Cortex of kidney (tissue), 1 donor: ENCODE measurements around the gene LKAAEAR1.
A peak's percentile ranks its signal among the peaks of the same experiment; 100 is the strongest.

ENCODE experiments used
- DNase-seq: peaks from one replicate; lab custom pipeline; 2025; lab: John Stamatoyannopoulos, UW

Gene LKAAEAR1

DNA sequence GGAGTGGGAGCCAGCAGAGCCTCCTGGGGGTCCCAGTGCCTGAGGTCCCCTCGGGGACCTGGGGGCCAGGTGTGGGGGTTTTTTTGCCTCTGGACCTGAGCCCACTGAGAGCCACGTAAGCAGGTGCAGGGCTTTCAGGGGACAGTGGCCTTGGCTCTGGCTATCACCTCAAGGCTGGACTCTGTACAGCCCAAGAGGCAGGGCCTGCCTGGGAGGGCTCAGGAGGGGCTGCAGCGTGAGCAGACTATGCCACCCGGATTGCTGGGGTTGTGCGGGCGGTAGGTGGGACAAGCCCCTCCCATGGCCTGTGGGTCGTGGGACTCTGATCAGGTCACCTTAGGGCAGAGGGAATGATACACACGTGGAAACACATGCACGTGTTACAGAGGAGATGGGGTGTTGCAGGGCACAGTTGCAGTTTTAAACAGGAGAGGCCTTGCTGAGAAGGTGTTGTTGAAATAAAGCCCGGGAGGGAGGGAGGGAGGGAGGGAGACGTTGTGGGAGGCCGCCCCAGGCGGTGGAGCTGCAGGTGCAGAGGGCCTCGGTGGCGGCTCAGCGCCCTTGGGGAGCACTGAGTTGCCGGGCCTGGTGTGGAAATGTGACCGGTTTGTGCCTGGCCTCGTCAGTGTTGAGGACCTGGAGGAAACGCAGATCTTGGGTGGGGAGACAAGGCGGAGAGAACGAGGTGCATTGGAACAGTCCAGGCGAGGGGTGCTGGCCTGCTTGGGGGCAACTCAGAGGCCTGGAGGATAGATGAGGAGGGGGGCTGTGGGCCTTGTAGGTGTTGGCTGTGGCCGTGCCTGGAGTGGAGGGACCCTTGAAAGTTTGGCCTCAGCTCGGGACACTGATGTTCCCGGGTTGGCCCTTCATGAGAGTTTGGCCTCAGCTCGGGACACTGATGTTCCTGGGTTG lies 18.9 kb downstream of the LKAAEAR1 start:
- DNase-seq, result no peak

DNA sequence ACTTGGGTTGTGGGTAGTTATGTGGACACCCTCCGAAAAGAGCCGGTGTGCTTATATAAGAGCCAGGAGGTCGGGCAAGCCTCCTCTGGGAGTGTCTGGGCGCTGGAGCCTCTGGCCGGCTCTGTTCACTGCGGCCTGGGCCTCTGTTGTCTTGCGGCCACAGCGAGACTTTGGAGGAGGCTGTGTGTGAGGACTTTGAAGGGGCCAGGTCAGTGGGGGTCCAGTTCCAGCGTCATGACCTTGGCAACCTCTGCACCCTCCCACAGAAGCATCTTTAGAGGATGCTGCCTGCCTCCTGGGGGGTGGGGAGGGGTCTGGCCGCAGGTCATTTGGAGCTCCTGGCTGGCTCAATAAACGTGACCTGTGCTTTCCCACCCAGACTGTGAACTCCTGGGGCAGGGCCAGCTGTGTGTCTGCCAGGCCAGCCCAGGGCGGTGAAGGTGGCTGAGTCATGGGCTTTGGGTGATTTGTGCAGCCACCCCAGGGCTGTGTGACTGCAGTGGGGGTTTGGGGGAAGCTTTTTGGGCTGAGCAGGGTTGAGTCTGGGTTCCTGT lies 20.0 kb downstream of the LKAAEAR1 start:
- DNase-seq, result no peak

DNA sequence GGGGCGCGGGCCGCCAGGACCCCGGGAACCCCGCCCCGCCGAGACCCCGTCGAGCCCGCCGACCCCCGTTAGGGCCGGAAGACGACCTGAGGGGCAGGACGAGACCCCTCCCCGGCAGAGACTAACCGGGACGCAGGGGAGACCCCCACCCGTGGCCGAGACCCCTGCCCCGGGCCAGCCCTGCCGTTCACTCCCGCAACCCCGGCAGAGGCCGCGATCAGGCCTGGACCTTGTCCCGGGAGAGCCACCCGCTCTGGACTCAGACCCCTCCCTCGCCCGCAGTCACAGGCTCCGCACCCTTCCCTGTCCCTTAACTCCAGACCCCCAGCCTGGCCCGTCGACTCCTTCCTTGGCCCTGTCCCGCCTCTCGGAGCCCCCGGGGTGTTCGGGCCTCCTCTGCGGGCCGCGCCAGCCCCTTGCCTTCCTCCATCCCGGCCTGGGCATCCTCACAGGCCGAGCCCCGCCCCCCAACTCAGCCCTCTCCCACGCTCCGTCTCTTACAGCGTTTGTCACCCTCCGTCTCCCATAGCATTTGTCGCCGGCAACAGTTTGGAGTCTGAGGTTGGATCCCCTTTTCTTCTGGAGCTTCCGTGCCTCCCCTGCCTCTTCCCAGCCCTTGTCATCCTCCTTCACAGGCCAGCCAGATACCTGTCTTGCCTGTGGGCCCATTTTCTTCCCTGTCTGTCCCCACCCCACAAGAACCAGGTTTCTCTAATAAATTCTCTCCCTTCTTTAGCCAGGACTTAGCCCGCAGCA lies 20.6 kb downstream of the LKAAEAR1 start:
- no peak for DNase-seq

DNA sequence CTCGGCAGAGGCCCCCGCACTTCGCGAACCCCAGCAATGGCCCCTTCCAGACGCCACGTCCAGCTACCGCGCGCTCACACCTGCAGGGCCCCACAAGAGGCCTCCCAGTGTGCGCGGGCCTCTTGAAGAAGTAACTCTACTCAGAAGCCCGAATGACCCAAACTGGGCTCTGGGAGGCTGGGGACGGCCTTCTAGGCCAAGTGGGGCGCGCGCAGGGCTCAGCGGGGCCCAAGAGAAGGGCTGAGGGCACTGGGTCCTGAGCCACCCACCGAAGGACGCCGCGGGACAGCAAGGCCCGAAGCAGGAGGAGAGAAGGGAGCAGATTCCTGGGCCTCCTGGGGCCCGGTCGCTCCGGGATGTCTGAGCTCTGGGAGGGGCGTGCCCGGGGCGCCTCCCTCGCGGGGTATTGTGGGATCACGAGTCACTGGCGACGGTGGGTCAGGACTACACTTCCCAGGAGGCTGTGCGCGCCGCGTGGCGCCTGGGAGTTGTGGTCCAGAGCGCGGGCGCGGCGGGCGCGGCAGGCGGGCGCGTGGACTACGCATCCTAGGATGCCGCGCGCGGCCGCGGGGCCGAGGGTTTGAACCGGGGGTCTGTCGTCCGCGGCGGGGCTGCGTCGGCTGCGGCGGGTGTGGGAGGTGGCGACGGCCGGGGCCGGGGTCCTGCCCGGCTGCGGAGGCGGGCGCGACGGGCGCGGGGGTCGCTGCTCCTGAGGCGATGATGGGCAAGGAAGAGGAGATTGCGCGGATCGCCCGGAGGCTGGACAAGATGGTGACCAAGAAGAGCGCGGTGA lies 21.4 kb downstream of the LKAAEAR1 start, which contains the start of gene TCEA2:
TCEA2 (plus strand) TSS at position 603 of the 793 bp plus-strand sequence; CDS start at position 718, 115 bp downstream.
- DNase-seq, result peak; percentile 43

DNA sequence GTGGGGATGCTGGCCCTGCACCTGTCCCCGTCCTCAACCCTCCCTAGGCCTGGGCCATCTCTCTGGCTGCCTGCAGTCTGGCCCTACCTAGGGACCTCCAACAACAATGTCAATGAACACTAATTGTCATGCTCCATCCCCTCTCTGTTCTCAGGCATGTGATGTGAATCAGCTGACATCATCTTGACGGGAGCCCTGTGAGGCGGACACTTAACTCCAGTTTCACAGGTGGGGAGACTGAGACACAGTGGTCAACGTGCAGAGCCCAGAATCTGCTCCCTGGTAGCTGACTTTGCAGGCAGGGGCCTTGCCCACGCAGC lies 22.0 kb downstream of the LKAAEAR1 start:
- no peak for DNase-seq

DNA sequence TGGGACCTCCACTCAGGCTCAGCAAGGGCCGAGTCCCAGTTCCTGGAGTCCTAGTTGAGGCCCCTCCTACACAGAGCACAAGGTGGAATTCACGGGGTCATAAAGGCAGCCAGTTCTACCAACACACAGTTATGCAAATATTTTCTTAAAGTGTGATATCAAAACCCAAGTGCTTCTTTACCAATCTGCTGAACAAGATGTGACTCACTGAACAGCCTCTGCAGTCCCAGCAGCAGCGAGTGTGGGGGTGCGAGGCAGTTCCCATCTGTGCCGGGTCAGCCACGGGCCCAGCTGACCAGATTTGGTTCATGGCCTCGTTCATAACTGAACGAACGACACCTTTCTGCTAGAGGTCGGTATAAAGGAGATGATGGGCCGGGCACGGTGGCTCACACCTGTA lies 25.7 kb downstream of the LKAAEAR1 start:
- DNase-seq, result no peak

DNA sequence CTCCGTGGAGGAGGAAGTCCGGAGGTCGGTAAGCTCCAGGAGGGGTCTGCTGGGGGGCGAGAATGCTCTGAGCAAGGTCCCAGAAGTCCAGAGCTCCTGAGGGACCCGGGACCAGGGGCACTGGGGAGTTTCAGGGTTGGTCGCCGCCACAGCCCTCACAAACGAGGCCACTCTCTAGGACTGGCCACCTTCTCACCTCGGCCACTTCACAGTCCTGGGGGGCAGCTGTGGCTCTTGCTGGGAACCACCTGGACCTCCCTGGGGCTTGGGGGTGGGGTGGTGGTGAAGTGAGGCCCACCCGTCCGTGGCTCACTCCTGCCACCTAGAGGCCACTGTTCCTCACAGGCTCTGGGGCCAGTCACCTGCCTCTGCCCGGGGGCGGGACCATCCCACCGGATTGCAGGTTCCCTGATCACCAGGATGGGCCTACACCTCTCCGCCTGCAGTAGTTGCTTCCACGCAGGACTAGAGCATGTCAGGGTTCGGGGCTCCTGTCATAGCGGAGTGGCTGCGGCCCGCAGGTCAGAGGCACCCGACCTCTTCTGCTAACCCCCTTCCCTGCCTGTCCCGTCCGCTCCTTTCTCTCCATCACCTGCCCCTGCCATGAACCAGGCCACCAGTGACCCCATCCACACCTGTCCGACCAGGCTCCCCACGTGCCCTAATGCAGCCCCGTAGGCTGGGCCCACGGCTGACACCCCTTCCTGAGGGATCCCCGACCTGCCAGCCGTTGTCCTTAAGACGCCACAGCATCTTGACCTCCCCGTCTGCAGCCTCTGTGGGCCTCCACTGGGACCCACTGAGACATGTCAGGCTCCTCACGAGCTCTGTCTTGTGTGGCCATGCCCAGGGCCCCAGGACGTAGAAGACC lies 26.3 kb downstream of the LKAAEAR1 start:
- no peak for DNase-seq

DNA sequence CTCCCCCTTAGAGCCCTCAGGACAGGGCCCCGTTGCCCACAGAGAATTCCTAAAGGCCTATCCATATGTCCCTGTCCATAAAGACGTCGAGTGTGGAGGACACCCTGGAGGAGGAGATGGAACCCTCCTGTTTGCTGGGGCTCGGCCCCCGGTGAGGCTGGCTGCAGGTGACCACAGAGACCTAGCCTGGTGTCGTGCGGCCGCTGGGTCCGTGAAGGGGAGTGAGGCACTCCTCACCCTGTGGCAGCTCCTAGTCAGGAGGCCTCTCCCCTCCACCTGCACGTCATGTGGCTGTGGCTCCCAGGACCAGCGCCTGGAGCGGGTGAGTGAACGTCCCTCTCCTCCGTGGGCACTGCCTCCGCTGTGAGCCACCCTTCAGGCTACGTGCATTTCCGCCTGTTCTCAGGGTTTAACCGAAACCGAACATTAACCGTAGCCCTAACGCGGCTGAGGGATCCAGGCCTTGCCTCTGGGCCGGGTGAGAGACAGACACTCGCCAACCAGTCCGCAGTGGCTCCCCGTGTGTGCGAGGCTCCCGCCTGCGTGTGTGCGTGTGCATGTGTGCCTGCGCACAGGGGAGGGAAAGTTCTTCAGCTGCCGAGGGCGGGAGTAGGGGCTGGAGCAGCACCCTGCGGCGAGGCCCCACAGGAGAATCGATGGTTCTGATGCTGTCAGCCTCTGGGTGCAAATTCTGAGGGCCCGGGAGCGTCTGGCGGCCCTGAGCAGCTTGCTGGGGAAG lies 27.1 kb downstream of the LKAAEAR1 start:
- no peak for DNase-seq

DNA sequence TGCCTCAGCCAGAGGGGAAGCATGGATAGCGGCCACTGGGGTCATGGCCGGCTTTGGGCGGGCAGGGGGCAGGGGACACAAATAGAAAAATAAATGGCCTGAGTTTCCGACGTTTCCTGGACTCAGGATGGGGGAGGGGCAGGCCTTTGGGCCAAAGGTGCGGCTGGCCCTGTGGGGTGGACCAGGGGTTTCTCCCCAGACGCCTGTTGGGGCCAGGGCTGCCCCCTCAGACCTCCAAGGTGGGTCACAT lies 27.6 kb downstream of the LKAAEAR1 start:
- no peak for DNase-seq

DNA sequence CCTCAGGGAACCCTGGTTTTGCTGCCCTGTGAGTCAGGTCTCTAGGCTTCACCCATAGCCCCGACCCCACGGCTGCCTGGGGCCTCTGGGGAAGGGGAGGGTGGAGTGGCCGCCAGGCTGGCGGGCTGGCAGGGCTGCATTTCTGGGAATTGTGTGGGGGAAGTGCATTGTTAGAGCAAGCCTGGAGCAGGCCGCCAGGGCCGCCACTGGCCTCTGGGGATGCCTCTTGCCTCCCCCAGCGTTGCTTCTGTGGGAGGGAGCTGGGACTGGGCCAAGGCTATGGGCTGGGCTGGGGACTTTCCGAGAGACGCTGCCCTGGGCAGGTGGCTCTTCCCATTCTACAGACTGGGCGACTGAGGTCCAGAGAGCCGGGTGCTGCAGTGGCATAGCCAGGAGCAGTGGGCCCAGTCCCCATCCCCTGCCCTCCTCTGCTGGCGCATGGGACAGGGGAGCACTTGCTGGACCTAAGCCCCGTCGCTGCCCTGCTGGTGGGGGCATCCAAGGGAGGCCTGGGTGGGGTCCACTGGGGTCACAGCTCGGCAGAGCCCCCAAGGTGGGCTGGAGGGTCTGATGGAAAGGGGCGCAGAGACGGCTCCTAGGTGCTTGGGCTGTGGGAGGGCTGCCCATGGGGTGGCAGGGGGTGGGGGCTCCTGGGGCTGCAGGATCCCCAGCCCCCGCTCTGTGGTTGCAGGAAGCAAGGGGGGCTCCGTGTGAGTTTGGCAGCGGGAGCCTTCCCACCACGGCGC lies 28.1 kb downstream of the LKAAEAR1 start:
- no peak for DNase-seq

DNA sequence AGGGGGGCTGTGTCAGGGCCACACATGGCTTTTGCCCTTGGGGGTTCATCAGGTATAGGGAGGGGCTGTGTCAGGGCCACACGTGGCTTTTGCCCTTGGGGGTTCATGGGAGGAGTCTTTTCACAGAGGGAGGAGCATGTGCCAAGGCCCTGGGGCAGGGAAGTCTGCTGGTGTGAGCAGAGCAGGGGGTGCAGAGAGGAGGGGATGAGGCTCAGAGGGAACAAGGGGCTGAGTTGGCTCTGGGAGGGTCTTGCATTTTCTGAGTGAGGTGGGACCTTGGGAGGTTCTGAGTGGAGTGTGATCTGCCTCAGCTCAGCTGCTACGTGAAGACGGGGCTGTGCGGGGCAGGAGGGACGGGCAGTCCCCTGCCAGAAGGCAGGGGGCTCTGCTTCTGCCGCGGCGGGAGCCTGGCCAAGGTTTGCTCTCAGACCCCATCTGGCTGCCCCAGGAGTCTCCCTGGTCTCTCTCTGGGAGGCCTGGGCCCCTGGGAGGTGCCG lies 28.8 kb downstream of the LKAAEAR1 start:
- no peak for DNase-seq

DNA sequence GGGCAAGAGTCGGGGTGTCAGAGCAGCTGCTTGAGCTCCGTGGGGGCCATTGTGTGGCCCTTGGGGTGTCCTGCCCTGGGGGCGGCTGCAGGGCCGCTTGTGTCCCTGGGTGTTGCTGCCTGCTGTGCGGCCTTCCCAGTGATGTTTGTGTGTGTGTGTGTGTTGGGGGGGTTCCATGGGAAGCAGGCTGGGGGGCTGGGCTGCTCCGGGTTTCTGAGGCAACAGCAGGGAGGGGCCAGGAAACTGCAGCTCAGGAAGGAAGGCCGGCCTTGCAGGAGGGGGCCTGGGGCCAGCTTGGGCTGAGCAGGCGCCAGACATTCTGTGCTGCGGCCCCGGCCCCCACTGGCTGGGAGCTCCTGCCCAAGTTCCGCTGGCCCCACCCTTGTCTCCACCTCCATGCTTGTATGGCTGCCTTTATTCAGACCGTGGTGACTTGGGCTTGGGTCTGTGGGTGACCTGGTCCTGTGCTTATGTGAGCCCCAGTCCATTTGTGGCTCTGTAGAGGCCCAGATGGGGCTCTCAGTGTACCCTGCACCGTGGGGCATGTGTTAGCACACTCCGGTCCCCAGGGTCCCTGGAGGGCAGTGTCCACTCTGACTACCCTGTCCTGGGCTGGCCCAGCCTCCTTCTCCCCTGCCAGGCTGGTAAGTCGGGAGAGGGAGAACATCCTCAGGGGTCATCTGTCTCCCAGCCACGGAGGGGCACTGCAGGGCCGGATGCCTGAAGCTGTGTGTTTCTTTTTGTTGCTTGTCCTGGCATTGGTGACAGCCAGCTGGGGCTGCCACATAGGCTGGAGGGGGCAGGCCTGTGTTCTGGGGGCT lies 30.1 kb downstream of the LKAAEAR1 start:
- no peak for DNase-seq

DNA sequence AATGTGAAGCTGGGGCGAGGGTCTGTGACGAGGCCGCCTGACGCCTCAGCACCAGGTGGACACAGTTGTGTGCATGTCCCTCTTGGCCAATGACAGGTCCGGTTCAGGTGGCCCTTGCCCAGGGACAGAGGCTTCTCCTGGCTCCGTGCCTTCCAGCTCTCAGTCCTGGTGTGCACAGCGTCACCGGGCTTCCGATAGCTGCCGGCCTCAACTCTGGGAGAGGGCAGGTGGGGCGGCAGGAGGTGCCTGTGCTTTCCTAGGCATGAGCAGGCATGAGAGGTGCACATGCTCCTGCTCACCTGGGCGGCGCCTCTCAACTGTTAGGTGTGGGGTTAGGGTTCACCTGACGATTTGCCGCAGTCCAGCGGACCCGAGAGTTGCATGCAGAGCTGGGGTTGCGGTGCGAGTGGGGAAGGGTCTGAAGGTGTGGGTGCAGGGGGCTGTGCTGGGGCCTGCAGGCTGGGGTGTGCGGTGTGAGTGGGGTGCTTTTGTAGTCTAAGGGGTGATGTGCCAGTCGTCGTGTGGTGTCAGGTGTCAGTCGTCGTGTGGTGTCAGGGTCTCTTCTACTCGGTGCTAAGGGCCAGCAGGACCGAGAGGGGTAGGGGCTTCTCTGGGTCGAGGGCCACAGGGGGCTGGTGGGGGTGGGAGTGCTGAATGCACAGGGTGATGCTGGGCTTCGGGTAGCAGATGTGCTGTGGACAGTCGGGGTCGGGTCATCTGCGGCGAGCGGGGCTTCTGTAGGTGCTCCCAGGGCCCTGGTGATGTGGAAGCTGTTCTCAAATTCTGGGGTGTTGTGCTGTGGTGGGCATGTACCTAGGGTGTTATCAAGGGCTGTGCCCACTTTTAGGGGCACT lies 31.0 kb downstream of the LKAAEAR1 start:
- no peak for DNase-seq

DNA sequence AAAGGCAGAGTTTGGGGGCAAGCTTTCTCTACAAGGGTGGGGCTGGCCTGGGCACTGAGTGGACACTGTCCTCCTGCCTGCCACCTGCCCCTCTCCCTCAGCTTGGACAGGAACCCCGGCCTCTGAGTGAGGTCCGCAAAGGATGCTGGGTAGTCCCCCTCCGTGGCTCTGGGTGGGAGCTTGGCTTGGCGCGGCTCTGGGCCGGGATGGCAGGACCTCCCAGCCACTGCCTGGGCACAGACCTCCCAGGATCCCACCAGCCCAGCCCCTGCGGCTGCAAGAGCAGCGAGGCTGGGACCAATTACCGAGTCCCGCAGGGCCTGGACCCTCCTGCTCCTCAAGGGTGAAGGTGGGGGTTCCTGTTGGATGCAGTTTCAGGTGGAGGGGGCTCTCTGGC lies 31.9 kb downstream of the LKAAEAR1 start:
- DNase-seq, result no peak

DNA sequence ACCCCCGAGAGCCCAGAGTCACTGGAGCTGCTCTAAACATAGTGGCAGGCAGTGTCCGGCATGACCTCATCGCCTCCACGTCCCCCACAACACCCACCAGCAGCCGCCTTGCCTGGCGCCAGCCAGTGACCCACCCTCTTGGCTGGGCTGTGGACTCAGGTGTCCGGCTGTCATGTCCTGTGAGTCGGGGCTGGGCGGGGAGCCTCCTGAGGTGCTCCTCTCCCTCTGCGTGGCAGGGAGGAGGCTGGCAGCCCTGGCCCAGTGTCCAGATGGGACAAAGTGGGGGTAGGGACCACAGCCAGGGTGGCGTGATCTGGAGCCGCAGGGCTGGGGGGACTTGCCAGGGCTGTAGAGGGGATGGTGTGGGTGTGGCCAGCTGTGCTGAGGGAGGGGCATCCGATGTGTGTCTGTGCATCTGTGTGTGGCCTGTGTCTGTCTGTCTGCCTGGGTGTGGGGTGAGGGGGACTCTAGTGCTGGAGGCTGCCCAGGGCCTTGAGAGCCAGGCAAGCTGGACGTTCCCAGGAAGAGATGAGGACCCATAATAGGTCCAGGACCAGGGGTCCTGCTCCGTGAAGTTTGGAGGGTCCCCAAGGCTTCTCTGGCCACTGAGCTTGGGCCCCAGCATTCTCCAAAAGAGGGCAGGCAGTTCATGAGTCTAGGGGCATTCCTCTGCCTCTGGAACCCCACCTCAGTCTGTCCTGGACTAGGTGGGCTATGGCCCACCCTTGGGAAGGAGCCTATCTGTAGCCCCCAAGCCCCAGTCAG lies 32.5 kb downstream of the LKAAEAR1 start:
- no peak for DNase-seq

DNA sequence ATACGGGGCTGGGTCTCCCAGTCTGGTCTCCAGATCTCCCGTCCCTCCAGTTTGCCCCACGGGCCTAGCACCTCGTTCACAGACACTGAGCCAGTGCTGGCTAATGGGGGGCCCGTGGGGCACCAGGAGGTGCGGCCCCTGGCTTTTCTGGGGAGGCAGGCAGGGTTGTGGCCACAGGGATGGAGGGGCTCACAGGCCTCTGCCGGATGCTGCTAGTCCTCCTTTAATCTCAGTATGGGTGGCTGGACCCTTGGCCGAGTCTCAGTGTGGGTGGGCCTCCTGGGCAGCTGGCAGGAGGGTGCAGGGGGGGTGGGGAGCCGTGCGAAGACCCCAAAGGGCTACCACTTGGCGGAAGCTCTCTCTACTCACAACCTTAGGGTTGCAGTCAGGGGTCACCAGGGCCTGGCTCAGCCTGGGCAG lies 33.2 kb downstream of the LKAAEAR1 start:
- DNase-seq, result no peak
